HL-60 (cell line): ENCODE data around the gene SMIM28.

Source experiments
- CTCF ChIP-seq: IDR thresholded peaks from one replicate; pipeline ENCODE4 v1.5.1; 2011; ENCODE audit warnings: low read length, control low read depth, inconsistent platforms; ENCODE audit not compliant: insufficient read depth
- GABPA ChIP-seq: IDR thresholded peaks from 2 replicates; pipeline ENCODE4 v1.6.1; 2012; ENCODE audit warnings: low read depth

GRCh38 chr6:138334963-138335362 lies 42.7 kb upstream of the SMIM28 start:
- TF ChIP-seq GABPA (no peak), CTCF (no peak)
